ENCODE measurements around the gene C9orf152.
"Not testable (repeated sequence)": the region's sequence is repeated elsewhere in the genome, so short reads cannot be mapped to it uniquely, and the experiment has no call there.

Gene C9orf152

DNA sequence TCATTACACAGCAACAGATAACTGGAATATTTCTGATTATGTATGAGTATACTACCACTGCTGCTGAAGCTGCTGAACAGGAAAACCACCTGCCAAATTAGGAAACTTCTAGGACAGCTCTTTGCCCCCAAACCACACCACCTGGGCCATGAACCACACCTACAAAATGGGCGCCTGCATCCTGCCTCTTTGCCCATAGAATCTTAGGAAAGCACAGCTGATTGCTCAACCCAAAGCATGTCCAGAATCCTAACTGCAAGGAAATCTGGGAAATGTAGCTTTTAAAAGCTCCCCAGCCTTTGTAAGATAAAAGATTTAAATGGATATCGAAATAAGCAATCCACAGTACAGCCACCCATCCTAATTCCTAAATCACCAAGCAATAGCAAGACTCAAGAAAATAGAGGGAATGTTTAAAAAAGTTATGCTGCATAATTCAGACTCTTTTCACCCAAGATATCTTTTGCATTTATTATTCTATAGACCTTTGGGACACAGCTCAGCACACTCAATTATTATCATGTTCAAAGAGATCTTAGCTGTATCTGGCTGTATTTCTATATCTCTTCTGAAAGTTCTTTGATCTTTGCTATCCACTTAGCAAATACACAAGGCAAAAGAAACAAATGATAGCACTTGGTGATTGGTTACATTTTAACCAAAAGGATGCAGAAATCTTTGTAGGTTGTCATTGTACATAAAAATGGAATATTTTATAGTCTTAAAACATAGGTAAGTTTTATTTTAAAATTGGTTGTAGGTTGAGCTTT is 6.8 kb upstream of the C9orf152 start:
- no peak for DNase-seq

DNA sequence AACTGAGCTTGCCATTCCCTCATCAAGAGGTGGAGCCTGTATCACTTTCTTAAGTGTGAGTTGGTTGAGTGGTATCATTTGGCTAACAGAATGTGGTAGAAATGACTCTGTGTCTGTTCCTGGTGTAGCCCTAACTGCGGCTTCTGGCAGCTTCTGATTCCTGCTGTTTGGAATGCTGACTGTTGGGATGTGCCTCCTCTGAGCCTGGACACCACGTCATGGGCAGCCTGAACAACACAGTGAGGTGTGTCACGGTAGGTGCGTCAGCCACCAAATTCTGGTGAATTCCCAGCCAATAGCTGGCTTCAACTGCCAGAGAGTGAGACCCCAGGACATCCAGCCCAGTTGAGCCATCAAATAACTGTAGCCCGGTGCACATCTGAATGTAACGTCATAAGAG is 6.1 kb upstream of the C9orf152 start:
- DNase-seq: peak; percentile 36

DNA sequence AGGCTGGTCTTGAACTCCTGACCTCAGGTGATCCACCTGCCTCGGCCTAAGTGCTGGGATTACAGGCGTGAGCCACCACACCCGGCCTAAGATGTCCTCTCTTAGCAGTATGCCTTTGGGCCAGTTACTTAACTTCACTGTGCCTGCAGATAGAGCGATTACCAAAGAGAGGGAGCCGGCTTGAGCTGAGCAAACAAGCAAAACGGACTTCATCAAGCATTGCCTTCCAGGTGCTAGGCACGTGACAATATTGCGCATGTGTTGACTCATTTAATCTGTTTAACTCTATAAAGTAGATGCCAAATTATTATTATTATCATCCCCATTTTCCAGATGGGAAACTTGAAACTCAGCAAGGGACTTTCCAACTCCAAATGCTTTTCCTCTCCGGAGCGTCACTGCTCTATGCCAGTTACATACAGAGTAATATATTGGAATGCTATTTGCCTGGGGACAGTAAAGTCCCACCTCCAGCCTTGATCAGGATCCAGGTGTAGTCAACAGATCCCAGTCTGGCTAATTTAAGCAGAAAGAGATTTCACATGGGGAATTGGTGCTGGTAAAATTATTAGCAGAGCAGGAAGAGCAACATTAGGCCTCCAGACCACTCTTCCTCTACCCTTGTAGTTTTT is 5.6 kb upstream of the C9orf152 start:
- DNase-seq: no peak

DNA sequence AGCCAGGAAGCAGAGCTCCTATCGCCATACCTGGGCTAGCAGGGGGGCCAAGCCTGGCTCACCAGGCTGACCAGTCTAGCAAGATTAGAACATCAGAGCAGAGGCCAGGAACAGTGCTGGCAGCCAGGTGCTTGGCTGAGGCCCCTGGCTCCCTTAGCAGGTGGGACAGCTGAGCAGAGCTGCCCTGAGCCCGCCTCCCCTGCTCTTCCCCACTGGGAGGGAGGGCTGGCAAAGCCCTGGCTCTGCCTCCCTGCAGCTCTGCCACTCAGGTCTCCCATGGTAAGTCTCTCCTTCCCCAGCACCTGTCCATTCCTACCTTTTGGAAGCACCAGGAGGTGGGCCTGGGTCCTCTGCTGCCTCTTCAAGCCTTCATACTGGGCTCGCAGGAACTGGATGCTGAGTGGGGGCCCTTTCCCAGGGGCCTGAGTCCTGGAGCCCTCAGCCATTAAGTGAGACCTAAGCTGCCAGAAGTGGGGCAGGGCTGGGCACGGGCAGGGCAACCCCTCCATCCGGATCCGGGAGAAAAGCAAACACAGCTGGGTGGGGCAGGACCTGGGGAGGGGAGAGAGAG is 803 bp downstream of the C9orf152 start:
- no peak for DNase-seq

DNA sequence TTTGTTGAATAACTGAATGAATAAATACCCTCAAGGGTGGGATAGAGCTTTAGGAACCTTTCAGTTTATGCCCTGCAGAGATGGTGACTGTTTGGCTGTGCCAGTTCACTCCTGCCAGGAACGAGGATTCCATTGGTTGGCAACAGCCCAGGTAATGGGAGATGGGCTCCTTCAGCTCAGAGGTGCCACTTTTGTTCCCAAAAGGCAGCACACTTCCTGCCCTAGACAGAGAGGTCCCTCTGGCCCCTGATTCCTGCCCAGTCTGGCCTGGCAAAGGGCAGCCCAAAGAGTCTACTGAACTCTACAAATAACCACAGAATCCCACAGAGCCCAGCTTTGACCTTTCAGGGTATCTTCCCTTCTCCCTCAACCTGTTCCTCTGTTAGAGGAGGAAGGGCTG is 1.6 kb downstream of the C9orf152 start:
- no peak for DNase-seq

DNA sequence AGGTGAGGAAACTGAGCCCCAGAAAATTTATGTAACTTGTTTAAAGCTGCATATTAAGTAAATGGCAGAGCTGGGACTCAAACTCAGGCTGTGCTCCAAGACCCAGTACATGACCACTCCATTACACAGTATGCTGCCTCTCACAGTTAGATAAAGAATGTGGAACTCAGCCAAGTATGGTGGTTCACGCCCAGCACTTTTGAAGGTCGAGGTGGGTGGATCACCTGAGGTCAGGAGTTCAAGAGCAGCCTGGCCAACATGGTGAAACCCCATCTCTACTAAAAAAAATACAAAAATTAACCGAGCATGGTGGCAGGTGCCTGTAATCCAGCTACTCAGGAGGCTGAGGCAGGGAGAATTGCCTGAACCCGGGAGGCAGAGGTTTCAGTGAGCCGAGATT is 2.3 kb downstream of the C9orf152 start:
- DNase-seq: not testable (repeated sequence)

DNA sequence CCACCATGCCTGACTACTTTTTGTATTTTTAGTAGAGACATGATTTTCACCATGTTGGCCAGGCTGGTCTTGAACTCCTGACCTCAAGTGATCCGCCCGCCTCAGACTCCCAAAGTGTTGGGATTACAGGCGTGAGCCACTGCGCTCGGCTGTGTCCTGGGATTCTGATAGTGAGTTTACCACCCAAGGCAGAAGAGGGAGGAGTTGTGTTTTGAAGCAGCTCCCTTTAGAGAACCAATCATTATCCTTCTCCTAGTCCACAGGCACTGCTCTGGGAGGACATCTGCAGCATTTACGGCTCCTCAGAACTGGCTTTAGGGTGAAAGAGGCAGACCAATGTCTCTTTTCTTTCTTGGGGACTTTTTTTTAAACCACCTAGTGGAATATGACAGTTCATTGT is 5.7 kb downstream of the C9orf152 start:
- DNase-seq: no peak

DNA sequence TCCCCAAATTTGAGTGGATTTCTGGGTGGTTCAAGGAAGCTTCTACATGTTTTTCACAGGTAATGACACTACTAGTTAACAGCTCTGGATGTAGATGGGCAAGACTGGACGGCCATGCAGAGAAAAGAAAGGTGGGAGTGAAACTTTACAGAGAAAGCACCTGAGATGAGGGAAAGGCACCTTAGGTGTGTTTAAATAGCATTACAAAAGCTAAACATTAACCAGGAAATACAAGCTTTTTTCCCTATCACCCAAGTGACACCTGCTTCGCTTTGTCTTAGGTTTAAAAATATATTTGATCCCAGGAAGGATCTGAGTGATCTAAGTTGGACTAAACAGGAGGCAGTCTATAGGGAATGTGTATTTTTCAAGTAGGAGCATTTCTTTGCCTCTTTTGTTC is 8.3 kb downstream of the C9orf152 start:
- no peak for DNase-seq

DNA sequence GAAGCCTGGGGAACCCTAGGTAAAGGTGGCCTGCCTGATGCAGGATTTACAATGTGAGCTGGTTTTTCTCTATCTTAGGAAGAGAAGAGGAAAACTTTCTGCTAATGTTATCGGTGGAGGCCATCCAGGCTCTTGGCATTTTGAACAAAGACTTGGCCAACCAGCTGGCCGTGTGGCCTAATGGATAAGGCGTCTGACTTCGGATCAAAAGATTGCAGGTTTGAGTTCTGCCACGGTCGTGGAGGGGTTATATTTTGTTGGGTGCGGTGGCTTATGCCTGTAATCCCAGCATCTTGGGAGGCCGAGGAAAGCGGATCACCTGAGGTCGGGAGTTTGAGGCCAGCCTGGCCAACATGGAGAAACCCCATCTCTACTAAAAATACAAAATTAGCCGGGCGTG is 9.6 kb downstream of the C9orf152 start:
- DNase-seq: no peak

DNA sequence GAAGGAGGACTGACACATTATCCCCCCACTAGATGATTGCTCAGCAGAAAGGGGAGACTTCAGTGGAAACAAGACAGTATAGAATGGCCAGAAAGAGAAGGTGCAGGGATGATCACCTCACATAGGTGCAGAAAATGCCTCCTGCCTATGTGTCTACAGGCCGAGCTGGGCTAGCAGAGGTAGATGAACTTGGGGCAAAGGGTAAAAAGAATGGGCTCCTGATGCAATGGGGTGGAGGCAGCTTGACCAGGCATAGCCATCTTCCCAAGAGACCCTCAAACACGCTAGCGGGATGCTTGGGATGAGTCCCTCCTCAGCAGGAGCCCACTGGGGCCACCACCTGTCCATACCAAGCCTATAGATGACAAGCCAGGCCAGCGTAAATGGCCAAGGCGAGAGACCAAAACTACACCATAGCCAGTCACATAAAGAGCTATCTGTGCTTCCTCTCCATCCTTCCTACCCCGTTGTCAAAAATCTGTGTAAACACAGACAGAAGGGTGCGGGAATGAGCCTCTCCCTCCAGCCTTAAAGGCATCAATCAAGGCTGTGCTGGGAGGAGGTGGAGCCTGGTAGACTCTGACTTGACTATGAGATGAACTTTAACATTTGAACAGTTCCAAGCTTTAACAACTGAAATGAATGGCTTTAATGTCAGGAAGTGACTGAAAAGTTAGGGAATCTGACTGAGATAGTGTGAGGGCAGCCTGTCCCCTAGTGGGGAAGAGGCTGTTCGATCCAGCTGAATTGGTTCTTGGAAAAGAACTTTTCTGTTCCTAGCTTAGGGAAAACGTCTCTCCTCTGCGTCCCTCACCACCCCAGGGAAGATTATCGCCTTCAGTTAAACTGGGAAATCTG is 10.4 kb downstream of the C9orf152 start:
- no peak for DNase-seq

DNA sequence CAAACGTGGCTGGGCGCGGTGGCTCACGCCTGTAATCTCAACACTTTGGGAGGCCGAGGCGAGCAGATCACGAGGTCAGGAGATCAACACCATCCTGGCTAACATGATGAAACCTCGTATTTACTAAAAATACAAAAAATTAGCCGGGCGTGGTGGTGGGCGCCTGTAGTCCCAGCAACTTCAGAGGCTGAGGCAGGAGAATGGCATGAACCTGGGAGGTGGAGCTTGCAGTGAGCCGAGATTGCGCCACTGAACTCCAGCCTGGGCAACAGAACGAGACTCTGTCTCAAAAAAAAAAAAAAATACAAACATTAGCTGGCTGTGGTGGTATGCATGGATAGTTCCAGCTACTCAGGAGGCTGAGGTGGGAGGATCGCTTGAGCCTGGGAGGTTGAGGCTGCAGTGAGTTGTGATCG is 11.9 kb downstream of the C9orf152 start:
- not testable (repeated sequence) for DNase-seq

DNA sequence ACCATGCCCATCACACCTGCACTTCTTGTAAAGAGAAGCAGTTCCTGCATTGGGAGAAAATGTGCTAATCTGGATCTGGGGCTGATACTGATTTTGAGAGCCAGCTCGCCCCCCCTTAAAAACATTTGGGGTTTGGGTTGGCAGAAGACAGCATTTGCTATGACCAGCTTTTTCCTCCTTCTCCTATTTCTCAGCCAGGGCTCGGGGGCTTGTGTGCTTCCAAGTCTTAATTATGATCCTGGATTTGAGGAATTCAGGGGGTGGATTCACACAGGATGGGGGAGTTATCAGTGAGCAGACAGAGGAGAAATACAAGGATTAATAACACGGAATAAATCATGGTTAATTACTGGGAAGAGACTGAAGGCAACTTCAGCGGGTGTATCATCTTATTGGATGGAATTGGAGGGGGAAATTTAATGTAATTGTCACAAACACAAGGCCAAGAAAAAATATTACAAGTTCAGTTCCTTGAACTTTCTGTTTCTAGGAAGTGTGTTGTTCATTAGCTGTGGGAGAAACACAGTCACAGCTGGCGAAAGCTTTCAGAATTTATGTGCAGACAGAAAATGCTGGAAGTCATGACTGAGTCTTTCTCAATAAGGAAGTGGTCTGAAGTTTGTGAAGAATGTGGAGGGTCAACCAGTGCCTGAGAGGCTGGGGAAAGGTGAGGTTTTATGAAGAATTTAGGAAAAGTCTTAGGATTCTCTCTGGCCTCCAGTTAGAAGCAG is 15.3 kb downstream of the C9orf152 start:
- DNase-seq: peak; percentile 51

DNA sequence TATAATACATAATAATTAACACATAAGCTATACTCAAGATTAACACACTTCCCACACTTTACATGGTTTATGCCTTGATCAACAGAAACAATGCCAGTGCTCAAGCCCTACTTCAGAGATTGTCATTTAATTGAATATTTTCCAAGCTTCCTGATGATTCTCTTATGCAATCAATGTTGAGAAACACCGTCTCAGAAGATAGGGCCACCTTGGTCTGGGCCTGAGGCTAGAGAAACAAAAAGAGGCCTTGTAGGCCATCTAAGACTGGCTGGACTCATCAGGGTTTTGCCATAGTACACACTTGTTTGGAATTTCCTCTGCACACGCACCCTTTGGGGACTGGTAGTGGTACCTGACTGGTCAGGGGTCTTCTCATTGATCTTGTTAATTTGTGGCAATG is 16.3 kb downstream of the C9orf152 start:
- DNase-seq: no peak

DNA sequence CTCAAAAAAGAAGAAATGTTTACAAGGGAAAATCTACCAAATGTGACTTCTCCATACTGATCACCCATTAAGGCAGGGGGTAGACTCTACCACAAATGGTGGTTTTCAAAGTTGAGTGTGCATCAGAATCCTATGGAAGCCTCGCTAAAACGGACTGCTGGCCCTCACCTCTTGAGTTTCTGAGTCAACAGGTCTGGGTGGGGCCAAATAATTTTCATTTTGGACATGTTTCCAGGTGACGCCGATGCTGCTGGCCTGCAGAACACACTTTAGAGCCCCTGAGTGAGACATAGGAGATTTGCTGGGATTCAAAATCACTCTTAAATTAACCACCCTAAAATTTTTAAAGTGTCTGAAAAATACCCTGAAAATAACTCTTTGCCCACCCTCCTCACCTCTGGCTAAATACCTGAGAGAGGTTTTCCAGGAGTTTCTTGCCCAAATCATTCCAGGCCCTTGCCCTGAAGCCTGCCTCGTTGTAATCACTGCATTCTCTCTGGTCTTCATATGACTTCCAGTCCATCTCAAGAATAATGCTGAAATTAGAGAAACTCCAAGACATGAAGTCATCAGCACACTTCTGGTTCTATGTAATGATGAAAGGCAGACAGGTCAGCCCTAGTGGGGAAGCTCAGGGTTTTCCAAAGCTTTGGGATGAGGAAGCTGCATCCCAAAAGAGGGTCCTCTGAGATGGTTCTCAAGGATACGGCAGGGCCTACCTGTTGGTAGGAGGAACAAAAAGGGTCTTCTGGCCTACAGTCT is 18.2 kb downstream of the C9orf152 start:
- no peak for DNase-seq

DNA sequence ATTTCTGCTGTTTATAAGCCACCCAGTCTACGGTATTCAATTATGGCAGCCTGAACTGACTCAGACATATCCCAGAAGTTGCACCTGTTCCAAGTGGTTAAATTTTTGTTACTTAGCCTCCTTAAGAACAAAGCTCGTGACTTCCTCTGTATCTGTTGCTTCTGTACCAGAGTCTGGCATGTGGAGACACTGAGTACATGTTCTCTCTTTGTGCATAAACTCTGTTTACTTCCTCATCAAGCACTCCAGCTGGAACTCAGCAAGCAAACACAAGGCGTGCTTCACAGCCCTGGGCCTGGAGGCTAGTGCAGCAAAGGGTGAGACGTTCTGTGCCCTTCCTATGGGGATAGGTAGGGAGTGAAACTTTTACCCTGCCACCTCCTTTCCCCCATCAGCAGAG is 19.0 kb downstream of the C9orf152 start:
- DNase-seq: no peak

DNA sequence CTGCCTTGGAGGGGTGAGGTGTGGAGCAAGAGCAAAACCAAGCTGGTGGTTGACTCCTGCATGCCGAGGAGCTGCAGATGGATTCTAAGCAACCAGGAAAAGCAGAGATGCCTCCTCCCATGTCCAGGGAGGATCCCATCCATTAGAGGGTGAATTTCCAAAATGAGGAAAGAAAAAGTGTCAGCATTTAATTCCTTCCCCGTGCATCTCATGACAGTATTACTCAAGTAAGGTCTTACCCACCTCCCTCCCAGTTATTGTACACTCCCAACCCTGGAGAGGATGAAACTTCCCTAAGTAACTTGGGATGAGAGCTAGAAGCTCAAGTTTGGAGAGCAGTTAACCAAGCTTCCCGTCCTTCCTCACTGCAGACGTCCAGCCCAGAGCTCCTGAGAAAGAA is 19.9 kb downstream of the C9orf152 start:
- no peak for DNase-seq

DNA sequence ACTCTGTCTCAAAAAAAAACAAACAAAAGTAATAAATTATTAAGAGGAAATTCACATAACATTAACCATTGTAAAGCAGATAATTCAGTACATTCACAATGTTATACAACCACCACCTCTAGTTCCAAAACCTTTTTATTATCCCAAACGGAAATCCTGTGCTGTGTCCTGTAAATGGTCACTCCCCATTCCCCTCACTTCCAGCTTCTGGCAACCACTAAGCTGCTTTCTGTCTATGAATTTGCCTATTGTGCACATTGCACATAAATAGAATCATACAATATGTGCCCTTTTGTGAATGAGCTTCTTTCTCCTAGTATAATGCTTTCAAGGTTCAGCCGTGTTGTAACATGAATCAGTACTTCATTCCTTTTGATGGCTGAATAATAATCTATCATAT is 20.8 kb downstream of the C9orf152 start:
- no peak for DNase-seq

DNA sequence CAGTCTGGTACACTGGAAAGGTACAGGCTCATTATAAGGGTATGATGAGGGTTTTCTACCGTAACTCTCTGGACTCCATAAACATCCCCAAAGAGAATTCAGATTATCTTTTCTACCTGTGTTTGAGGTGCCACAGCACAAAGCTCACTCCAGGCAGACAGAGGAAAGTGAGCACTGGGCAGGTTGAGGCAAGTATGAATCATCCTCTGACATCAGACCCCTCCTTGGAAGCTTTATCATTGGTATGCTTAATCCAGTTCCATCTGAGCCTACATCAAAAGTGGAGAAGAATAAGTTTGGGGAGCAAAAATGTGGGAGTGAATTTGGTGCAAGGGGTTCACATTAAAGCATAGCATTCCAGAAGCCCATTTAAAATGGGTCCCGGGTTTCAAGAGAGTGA is 21.7 kb downstream of the C9orf152 start:
- DNase-seq: no peak

DNA sequence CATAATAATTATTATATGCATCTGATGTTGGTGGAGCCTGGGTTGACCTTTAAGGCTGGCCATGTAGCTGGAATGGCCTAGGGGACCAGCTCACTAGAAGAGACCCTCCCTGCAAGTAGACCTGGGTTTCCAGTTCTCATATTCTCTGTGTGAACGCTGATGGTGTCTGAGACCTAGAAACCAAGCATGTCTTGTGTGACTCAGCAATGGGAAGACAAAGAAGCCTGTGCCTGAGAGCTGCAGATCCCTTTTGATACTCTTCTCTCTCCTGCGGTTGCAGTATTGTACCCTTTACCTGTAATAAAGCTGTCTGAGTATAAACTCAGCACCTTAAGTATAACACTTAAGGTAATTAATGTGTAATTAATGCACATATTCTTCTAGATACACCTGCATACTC is 22.2 kb downstream of the C9orf152 start:
- DNase-seq: no peak

DNA sequence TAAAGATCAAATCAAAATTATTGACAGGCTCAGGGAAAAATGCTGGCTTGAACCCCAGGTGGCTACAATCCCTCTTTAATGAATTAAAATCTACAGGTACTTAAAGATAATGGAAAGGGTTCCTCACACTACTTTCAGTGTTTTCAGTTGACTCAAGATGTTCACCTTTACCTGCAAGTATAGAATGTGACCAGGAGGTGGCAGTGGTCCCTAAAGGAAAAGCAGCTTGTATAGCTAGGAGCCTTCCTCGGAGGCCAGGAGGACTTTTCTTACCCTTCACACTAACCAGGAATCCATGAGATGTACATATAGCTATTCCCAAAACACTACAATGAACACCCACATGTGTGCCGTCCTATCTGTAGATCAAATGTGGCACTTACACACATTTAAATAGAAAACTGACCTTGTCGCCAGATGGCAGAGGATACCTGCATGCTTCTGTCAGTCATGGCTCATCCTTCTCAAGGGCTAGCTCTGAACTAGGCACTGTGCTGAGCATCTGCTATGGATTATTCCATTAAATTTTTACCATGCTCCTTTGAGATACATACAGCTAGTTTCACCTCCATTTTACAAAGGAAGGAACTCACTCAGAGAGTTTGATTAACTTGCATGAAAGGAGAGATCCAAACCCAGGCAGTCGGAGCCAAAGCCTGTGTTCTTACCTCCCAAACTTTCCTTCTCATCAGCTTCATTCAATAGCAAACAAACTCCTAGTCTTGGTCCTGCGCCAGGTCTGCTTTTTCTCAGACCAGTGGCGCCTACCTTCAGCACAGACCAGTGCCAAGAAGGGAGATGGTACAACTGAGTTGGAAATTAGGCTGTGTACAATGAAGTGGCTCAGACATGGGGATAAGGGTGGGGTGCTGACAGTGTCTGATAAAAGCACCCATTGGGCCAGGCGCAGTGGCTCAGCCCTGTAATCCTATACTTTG is 24.5 kb downstream of the C9orf152 start:
- DNase-seq: peak; percentile 65
